ENCODE data around the gene TIMM44.

The TIMM44 gene, protein sequence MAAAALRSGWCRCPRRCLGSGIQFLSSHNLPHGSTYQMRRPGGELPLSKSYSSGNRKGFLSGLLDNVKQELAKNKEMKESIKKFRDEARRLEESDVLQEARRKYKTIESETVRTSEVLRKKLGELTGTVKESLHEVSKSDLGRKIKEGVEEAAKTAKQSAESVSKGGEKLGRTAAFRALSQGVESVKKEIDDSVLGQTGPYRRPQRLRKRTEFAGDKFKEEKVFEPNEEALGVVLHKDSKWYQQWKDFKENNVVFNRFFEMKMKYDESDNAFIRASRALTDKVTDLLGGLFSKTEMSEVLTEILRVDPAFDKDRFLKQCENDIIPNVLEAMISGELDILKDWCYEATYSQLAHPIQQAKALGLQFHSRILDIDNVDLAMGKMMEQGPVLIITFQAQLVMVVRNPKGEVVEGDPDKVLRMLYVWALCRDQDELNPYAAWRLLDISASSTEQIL

DNA sequence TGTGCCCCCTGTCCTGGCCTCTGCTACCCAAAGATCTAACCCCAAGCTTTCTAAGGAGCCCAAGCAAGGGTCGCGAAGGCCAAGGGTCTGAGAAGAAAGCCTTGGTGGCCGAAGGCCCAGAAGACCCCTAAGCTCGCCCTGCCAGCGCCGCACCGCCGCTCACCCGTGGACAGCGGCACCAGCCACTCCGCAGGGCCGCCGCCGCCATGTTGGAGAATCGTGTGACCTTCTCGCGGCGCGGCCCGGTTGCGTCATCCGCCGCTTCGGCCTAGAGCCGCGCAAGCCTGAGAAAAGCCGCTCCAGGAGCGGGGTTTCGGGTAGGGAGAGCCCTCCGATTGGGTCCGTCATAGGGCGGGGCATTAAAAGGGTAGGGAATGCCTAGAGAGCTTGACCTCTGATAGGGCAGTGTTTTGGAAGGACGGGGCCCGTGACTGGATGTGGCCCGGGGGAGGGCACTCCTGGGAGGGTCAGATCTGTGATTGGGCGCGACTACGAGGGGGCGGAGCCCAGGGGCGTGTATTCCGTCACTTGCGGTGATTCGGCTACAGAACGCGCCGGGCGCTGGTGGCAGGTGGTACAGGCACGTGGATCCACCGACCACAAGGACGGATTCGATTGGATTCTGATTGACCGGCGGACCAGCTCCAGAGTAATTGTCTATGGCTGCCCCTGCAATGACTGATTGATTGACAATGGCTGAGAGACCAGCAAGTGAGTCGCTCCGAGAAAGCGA, at the start of gene TIMM44:
TSS of gene TIMM44 (minus strand) at position 223 of the 733 bp plus-strand sequence. CDS start at position 208, 15 bp downstream.
- DNase-seq: peak; percentile 92

- peak; percentile 10 for DNase-seq
Measured at GRCh38 chr19:7992575-7992974, 49.1 kb upstream of the TIMM44 start.

DNA sequence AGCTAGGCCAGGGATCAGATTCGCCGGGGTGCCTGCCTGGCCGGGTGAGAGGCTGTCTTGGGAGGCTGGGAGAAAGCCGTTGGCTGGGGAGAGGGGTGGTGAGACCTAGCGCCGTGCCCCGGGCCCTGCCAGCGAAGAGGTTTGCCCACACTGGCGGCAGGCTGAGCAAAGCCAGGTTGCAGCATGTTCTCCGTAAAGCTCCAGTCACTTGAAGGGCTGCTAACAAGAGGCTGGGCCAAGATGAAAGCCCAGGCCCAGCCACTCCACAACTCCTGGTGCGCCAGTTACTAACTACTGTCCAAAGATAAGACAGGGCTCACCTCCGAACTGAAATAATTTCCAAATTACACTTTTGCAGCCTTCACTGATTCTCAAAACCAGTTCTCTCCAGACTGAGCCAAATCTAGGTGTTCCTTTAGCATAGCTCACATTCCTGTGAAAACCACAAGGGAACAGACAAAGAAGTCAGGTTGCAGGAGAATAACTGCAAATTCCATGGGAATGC, 45.7 kb upstream of the TIMM44 start:
- no peak for DNase-seq

DNA sequence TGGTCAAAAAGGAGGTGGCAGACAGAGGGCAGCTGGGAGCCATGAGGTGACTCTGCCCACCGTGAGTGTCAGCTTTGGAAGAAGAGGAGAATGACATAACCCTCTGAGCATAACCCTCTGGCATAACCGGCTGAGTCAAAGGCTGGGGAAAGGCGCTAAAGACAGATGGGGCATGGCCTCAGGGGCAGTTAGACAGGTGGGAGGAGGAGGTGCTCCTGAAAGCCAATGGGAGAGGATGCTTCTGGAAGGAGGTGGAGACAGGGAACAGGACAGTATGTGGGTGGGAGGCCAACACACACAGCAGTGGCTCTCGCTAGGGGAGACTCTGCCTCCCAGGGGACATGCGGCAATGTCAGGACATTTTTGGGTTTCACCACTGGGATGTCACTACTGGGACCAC, 44.8 kb upstream of the TIMM44 start:
- DNase-seq: no peak

DNA sequence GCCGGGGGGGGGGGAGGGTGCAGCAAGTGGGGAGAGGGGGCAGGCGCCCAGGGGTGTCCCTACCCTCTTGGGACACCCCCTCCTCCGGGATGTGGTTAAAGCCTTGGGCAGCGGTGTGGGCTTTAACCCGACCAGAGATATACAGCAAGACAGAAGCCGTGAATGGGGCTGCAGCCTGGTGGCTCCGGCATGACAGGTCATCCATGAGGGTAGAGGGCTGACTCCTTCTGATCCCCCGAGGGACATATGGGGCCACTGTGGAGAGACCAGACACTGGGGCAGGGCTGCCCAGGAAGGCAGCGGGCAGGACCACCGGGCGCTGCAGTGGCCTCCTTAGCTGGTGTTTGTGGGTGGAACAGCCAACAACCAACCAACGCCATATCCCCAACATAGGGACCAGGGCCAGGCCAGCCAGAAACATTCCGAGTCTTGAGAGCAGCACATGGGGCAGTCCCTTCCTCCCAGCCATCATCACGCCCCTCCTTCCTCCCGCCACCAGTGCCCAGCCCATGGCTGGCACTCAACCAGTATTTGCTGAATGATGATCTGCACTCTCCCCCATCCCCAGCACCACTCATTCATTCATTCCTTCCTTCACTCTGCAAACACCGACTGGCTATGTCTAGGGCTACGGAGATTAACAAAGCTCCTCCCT, 43.8 kb upstream of the TIMM44 start:
- no peak for DNase-seq

DNA sequence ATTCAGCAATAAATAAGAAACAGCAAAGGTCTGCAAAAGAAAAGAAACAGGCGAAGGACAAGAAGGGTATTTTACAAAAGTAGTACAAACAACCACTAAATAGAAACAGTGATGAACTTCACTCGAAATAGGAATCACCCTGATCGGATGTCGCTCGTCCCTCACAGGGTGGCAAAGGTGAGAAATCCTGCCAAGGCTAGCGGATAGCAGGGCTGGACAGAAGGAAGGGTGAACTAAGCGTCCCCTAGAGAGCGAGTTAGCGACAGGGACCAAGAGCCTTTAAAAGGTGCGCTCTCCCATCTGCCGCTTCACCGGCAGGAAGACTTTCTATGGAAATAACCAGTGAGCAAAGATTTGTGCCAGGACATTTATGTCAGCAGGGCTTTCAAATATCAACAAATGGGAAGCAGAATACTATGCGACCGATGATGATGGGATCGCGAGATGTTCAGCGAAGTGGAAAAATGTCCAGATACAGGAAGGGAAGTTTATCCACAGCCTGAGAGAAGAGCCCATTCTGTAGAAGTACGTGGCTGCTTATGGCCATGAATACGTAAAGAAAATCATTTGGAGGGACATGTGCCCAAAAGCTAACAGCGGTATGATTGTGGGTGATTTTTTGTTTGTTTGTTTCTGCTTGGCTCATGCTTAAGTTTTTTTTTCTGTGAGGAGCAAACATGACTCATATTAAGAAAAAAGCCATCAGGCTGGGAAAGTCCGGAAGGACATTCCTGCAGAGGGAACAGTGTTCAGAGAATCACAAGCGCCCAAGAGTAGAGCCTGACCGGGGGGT, 43.1 kb upstream of the TIMM44 start:
- no peak for DNase-seq

GRCh38 chr19:7985481-7985911, 42.0 kb upstream of the TIMM44 start:
- no peak for DNase-seq

DNA sequence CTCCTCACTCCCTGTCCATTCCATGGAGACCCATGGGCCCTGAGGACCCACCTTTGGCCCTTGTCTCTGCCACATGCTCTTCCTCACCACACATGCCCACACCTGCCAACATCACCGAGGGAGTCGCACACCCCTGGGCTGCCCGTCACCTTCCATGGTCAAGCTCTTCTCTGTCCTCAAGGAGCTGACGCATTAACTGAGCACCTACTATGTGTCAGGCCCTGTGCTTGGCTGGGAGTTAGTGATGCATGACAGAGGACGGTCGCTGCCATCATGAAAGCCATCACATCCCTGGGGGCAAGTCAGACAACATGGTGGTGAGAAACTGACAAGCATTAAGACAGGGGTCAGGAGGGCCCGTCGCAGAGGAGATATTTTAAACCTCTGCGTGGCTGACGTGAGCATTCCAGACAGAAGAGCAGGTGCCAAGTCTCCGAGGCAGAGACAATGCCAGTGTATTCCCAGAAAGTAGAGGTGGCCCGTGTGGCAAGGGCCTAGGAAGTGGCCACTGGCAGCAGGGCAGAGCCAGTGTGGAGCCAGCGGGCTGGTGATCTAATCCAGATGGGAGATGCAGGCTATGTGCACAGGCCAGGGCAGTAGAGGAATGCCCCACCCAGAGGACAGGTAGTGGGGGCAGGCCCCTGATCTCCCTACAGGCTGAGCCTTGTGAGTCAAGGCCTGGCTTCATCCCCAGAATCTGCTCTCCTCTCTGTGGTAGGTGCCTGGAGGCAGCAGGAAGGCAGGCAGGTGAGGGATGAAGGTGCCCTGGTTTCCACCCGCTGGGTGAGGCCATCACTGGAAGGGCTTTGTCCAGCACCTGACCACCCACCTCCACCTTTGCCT, 40.8 kb upstream of the TIMM44 start:
- DNase-seq: no peak

DNA sequence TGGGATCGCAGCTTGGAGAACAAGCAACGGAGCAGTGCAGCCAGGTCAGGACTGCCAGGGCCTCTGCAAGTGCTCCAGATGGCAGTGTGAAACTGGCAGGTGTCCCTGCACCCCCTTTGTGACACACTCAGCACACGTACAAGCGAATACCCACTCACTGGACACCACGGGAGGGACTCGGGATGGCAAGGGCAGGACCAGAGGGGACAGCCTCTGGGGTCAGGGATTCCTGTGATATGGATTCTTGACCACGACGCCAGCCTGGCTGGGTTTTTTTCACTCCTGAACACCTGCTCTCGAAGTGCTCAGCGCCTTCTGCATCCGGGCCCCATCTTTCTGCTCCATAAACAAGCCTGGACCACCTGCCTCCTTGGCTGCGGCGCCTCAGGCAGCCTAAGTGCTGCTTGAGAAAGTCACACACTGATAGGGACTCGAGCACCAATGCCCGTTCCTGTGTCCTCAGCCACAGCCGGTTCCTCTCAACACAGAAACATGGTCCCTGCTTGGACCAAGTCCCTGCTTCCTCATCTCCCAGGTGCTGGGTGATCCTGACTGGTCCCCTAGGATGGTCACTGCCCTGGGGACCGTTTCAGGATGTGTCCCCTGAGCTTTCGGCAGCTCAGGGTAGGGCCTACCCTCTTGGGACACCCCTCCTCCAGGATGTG, 40.0 kb upstream of the TIMM44 start:
- DNase-seq: no peak

DNA sequence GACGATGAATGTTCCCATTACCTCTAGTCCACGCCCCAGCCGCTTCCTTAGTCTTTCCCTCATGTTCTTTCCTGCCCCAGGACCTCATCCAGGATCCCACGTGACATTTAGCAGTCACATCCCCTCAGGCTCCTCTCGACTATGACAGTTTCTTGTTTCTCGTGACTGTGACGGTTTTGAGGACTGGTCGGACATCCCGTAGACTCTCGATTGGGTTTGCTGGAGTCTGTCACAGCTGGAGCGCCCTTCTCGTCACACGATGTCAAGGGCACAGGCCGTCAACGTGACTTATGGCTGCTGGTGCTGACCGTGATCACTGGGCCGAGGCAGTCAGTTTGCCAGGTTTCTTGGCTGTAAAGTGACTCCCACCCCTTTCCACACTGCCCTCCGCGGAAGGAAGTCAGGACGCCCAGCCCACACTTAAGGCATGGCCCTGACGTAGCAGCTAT, 39.2 kb upstream of the TIMM44 start:
- no peak for DNase-seq

GRCh38 chr19:7982103-7982502, 38.6 kb upstream of the TIMM44 start:
- DNase-seq: no peak

GRCh38 chr19:7981661-7982060, 38.2 kb upstream of the TIMM44 start:
- no peak for DNase-seq

- no peak for DNase-seq
Measured at GRCh38 chr19:7981199-7981598, 37.7 kb upstream of the TIMM44 start.

- no peak for DNase-seq
Measured at GRCh38 chr19:7980635-7981121, 37.2 kb upstream of the TIMM44 start.

- no peak for DNase-seq
Measured at GRCh38 chr19:7980168-7980567, 36.7 kb upstream of the TIMM44 start.

- no peak for DNase-seq
Measured at GRCh38 chr19:7979559-7979958, 36.1 kb upstream of the TIMM44 start.

DNA sequence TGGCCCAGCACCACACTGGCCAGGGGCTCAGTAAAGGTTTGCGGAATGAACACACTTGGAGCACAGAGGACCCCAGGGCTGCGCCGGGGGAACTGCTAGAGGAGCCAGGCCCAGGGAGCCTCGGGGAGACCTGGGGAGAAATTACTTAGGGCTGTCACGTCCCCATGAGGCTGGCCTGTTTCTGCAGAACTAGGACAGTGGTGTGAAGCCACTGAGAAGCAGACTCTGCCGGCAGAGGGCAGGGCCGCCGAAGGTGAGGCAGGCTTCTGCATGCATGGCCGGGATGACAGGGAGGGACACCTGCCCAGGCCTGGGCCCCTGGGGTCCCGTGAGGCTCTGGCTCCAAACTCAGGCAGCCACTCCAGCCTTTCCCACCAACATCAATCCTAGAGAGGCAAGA, 35.5 kb upstream of the TIMM44 start:
- no peak for DNase-seq

DNA sequence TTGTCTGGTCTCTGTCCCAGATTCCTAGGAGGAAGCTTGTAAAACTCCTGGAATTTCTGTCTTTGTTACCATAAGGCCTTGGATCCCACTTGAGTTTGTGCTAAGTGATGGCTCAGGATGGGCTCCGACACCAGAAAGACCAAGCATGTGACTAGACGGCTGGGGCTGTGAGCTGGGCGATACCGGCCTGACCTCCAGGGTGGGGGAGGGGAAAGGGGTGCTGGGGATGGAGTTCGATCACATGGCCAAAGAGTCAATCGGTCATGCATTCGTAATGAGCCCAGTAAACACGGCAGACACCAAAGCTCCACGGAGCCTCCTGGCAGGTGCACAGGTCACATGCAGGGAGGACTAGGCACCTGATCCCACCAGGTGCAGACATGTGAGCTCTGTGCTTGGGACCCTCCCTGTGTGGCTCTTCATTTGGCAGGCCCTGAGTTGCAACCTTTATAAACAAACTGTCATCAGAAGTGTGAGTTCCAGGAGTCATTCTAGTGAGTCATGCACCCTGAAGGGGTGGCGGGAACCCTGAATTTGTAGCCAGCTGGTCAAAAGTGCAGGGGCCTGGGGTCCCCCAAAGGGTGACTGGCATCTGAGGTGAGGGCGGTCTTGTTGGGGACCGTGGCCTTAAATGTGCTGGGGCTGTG, 34.8 kb upstream of the TIMM44 start:
- DNase-seq: no peak

DNA sequence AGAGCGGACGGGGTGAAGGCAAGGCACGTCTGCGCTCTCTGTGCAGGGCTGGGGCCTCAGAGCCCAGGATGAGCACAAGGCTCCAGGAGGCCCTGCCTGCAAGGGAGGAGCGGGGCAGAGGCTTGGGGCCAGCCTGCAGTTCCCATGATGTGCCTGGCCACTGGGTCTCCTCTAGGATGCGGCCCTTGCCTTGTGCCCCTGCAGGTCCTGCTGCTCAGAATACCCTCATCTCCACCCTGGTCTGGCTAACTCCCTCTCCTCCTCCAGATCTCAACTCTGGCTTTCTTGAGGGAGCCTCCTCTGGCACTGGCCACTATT, 34.2 kb upstream of the TIMM44 start:
- DNase-seq: no peak

- DNase-seq: no peak
Measured at GRCh38 chr19:7977021-7977722, 33.7 kb upstream of the TIMM44 start.
